GM20000 (cell line): Measurements from ENCODE around the gene TMTC1.

Source experiments
- DNase-seq: peaks from one replicate; pipeline ENCODE4 v3.0.0; 2012; ENCODE audit warnings: low spot score
- TF ChIP-seq, protein P1 (sequence below): IDR thresholded peaks from 2 replicates; pipeline ENCODE4 v1.5.1; 2012; ENCODE audit warnings: mild to moderate bottlenecking, control low read depth; ENCODE audit errors: extremely low read depth, missing control alignments

TMTC1 gene

DNA sequence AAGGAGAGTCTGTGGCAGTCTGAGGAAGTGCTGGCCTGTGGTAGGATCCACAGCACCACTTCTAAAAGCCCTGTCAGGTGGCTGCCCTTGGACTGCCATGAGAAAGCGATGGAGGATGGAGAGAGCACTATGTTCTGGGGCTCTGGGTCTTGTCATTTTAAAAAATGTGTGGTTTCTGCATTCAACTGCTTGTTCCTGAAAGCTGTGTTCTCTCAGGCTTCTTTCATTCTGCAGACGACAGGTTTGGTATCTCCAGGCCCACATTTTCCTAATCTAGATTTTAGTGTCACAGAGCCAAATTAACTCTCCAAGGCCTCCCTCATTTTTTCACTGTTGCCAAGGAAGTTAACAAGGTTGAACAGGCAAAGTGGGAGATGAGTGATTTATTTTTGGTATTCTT lies 296.8 kb downstream of the TMTC1 start:
- no peak for DNase-seq
- TF ChIP-seq, protein P1, sequence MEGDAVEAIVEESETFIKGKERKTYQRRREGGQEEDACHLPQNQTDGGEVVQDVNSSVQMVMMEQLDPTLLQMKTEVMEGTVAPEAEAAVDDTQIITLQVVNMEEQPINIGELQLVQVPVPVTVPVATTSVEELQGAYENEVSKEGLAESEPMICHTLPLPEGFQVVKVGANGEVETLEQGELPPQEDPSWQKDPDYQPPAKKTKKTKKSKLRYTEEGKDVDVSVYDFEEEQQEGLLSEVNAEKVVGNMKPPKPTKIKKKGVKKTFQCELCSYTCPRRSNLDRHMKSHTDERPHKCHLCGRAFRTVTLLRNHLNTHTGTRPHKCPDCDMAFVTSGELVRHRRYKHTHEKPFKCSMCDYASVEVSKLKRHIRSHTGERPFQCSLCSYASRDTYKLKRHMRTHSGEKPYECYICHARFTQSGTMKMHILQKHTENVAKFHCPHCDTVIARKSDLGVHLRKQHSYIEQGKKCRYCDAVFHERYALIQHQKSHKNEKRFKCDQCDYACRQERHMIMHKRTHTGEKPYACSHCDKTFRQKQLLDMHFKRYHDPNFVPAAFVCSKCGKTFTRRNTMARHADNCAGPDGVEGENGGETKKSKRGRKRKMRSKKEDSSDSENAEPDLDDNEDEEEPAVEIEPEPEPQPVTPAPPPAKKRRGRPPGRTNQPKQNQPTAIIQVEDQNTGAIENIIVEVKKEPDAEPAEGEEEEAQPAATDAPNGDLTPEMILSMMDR: no peak

DNA sequence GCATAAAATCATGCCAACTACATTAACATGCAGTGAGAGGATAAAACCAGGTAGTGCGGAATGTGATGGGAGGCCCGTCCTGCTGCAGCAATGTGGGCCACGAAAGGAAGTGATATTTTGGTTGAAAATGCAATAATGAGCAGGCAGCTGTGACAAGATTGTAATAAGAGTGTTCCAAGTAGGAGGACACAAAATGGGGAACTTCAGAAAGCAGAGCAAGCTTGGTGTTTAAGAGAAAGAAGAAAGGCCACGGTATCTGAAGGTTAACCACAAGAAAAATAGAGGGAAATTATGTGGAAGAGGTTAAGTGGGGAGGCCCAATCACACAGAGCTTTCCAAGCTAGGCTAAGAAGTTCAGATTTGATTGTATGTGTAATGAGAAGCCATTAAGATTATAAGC lies 320.5 kb downstream of the TMTC1 start:
- TF ChIP-seq, protein P1: no peak
- no peak for DNase-seq

DNA sequence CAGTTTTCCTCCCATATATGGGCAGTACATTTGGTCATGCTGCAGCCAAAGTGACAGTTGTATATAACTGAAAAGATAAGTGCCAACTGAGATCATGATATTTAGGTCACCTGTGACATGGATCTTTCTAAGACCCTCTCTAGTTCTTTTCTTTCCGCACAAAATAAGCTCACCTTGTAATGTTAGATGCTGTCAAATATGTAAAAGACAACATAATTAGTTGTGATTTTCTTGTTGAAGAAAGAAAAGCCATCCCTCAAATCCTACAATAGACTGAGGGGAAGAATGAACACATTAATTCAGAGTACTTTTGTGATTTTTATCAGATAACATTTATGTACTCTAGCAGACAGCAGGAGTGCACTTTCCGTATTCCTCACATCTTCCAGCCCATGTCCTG lies 323.7 kb downstream of the TMTC1 start:
- TF ChIP-seq, protein P1: no peak
- DNase-seq: no peak

DNA sequence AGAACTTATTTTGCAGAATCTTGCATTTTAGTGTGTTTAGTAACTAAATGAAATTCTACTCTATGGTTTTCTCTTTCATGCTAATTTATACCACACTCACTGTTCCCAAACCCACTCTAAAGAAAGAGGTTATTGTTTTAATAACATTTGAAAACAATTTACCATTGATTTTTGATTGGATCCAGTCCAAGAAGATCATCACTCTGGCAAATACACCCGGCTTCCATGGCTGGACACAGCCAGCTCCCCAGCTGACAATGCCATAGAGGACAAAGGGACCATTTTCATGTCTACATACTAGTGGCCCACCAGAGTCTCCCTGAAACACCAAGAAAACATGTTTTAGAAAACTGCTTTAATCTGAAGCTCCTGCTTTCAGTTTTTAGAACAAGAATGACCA lies 328.7 kb downstream of the TMTC1 start:
- DNase-seq: no peak
- TF ChIP-seq, protein P1: no peak

DNA sequence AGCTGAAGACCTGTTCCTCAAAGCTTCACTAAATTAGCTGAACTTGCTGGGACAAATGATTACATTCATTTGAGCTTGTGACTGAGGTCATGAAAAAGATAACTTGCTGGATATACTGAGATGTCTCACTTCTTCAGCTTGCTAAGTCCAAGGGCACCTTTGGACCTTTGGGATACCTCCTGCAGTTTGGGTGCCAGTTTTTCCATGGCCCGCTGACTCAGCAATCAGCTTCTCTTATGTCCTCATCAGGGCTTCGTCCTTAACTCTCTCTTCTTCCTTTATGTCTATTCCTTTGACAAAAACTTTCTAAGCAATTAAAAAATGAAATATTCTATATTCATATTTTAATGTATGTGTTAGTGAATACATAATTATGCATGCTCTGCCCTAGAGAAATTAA lies 331.9 kb downstream of the TMTC1 start:
- DNase-seq: no peak
- TF ChIP-seq, protein P1: no peak
